Measurements from ENCODE around the gene ZNF609.
"Not testable (repeated sequence)": the region's sequence is repeated elsewhere in the genome, so short reads cannot be mapped to it uniquely, and the experiment has no call there.

ZNF609 gene

DNA sequence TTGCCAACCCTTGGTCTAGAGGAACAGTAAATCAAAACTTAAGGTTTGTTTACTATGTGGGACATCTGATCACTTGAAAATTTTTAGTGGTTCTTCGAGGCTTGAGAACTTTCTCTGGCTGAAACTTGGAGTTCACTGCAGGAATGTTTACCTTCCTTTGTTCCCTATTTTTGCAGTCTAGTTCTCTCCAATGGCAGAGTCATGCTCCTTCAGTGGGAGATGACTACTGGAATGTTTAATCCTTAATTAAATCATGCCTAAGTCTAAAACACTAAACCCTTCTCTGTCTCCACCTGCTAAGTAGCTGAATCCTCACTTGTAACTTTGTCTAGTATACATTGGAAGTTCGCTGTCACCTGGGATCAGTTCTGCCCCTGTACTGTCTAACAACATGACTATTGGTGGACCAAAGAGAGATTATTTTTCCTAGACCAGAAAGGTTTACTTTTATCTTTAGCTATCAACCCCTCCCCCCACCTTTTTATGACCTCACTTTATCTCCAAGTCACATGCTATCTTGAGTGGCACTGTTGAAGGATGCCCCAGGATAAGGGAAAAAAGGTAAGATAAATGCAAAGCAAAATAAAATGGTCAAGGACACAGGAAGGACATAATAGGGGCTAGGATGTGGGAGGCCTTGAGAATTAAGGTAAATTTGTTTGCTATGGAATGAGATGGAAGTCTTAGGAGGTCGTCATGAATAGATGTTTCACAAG is 1.2 kb upstream of the ZNF609 start:
- no peak for FAIRE-seq

DNA sequence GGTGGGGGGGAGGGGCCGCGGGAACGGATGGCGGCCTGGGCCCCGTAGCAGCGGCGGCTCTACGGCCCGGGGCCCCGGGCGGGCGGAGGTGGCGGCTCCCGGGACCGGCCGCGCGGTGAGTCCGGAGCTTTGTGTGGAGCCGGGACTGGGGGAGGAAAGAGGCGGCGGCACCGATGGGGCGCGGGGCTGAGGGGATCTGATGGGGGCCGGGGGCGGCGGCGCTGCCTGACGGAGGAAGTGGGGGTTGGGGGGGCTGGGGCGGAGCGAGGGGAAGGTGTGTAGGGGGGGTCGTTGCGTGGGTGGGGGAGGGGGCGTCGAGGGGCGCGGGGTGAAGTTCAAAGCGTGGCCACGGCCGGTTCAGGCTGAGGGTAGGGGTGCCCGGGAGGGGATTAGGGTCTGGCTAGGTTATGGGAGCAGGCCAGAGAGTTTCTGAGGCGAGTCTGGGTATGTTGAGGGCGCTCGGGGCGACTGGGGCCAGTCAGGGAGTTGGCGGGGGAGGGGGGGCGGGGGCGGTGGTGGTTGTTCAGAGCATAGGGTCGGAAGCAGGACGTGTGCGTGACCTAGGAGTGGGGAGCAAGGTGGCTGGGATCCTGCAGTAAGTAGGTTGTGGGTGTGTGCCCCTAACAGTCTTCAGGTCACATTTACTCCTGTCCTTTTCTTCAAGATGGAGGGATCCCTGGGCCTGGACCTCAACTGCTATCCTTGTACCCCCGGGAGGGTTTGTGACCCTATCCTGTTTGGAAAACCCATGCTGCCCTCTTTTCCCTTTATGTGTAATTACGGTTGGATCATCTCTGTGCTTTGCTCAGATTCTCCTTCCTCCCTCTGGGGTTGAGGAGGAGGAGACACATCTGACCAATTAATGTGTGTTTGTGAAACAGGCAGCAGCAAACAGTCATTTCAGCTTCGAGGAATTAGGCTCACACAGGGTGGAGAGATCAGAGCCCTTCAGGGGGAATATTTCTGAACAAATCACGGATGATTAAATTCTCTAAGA is 644 bp downstream of the ZNF609 start:
- no peak for FAIRE-seq

GRCh38 chr15:64461721-64462162 is 1.4 kb downstream of the ZNF609 start:
- no peak for FAIRE-seq

GRCh38 chr15:64462492-64462891 is 2.1 kb downstream of the ZNF609 start:
- FAIRE-seq, result no peak

GRCh38 chr15:64464276-64465005 is 4.1 kb downstream of the ZNF609 start:
- no peak for FAIRE-seq

DNA sequence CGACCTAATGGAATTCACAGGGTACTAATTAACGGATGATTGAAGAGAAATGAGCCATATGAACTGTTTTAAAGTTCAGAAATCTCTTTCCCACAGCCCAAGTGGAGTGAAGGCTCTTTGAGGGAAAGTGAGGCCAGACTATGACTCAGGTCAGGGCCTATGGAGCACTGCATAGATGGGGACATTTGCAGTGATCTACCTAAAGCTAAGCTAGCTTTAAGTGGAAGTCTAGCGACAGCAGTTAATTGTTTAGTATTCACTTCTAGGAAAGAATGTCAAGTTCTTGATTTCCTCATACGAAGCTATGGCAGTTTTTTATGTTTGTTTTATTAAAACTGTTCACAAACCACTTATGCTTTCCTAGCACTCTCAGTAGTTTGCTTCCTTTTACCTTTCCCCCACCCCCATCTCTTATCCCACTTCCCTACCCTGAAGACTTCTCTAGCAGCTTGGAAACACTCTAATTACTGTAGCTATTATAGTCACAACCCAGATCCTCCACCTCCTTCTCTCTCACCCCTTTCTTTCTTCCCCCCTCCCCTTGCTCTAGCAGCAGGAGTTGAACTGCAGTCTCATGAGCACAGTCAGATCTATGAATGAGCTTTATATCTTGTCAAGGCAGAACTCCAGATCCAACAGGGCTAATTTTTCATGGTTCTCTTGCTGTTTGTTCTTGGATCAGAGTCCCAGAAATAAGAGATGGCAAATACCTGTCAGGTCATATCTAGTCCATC is 6.2 kb downstream of the ZNF609 start:
- no peak for FAIRE-seq

DNA sequence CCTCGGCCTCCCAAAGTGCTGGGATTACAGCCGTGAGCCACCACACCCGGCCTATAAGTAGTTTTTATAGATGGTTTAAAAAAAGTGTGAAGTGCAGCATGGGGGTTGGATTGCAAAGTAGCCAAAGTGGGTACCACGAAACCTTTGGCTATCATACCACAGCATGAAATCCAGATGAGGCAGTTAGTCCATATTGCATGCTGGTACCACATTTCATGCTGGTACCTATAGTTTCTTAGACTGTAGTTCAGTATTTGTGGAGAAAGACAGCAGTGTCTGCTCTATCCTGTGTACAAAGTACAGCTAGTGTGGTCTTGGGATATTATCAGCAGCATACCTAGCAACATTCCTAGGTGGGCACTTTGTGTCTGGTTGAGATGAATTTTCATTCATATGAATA is 11.8 kb downstream of the ZNF609 start:
- FAIRE-seq, result no peak

DNA sequence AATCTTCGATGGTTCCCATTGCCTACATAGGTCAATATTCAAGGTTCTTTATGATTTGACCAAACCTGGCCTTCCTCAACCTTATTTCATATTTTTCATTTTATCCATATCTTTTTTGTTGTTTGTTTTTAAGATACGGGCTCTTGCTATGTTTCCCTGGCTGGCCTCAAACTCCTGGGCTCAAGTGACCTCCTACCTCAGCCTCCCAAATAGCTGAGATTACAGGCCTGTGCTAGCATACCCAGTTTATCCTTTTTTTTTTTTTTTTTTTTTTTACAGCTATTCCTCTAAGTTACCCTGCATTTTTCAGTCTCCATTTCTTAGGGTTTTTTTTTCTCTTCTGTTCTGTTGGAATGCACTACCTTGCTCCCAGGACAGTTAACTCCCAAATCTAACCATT is 14.5 kb downstream of the ZNF609 start:
- no peak for FAIRE-seq

GRCh38 chr15:64476550-64476949 is 16.2 kb downstream of the ZNF609 start:
- no peak for FAIRE-seq

DNA sequence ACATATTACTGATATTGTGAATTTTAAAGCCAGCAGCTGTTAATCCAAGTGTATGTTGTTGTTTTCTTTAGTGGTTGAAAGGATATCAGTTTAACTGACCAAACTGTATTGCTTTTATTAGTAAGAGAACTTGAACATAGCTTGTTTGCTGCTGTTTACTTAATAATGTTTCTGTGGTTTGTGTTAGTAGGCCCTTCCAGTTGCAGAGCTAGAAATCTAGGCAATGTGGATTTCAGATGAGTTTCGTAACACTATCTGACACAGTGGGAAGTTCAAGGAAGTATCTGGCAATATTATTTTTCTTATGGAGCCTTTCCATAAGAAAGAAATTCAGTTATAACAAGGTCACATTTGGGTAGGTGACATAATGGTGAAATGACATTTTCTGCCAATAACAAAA is 18.5 kb downstream of the ZNF609 start:
- no peak for FAIRE-seq

- no peak for FAIRE-seq
Measured at GRCh38 chr15:64480891-64481290, 20.5 kb downstream of the ZNF609 start.

DNA sequence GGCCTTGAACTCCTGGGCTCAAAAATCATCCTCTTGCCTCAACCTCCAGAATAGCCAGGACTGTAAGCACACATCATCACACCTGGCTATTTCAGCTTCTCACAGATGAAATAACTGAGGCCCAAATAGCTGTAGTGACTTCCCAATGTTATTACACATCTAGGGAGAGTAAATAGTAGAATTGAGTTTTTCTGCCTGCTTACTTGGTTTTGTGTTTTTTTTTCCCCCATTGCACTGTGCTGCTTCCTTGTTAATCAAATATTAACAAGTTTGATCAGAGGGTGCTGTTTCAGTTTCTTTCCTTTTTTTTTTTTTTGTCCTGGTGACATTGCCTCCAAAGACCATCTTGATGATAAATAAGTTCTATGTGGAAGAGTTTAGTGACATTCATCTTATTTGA is 23.4 kb downstream of the ZNF609 start:
- no peak for FAIRE-seq

- FAIRE-seq, result no peak
Measured at GRCh38 chr15:64485796-64486195, 25.4 kb downstream of the ZNF609 start.

- no peak for FAIRE-seq
Measured at GRCh38 chr15:64490598-64491259, 30.4 kb downstream of the ZNF609 start.

DNA sequence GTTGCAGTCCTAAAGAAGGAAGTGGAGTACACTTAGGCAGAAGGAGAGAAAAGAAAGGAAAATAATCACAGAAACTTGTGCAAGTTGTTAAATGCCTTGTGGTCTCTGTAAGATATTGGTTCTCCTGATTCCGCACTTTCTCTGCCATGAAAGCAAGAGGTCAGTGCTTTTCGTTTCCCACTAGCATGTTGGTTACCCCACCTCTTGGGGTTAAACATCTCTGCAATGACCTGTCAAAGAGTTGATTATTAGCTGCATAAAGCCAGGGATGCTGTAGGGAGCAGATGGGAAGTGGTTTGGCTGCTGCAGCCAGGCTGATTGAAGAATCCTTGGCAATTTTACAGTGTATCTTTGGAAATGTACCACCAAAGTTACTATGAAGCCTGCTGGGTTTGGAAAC is 33.3 kb downstream of the ZNF609 start:
- FAIRE-seq, result no peak

GRCh38 chr15:64495968-64496367 is 35.6 kb downstream of the ZNF609 start:
- not testable (repeated sequence) for FAIRE-seq

- FAIRE-seq, result no peak
Measured at GRCh38 chr15:64500695-64501395, 40.5 kb downstream of the ZNF609 start.

- no peak for FAIRE-seq
Measured at GRCh38 chr15:64501396-64501715, 41.0 kb downstream of the ZNF609 start.

- no peak for FAIRE-seq
Measured at GRCh38 chr15:64502151-64502550, 41.8 kb downstream of the ZNF609 start.

- FAIRE-seq, result no peak
Measured at GRCh38 chr15:64502551-64502950, 42.2 kb downstream of the ZNF609 start.

DNA sequence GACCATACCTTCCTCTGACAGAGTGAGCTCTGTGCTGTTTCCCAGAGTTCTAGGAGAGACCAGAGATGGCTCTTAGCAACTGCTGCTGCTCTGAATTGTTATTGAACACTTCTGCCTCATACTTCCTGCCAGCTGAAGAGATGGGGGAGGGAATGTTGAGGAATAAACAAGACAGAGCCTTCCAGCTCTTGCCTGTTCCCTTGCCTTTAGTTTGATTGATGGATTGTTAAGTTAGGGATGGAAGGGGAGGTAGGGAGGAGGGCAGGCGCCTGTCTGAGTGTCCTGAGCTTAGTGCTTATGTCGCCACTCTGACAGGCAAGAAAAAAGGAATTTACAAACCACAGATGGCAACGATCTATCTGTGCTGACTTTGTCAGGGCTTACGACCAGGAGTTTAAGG is 42.8 kb downstream of the ZNF609 start:
- FAIRE-seq, result no peak

DNA sequence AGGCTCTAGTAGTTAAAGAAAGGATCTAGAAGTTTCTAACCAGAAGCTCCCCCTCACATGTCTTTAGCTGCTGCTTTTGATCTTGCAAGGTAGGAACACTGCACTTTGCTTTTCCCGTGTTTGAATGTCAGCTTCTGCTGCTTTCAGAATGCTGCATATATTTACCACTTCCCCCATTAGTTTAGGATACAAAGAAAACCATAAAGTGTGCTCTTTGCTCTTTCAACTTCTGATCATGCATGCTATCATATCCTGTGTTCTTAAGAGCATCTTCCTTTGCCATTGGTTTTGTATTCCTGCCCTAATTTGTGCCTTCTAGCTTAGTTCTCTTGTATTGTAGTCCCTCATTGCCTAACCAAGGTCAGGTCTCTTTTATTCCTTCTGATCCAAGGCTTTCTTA is 43.3 kb downstream of the ZNF609 start:
- no peak for FAIRE-seq

Measured in islet of Langerhans (tissue), 1 donor.